Measurements from ENCODE around the gene WDR54.

WDR54 gene

DNA sequence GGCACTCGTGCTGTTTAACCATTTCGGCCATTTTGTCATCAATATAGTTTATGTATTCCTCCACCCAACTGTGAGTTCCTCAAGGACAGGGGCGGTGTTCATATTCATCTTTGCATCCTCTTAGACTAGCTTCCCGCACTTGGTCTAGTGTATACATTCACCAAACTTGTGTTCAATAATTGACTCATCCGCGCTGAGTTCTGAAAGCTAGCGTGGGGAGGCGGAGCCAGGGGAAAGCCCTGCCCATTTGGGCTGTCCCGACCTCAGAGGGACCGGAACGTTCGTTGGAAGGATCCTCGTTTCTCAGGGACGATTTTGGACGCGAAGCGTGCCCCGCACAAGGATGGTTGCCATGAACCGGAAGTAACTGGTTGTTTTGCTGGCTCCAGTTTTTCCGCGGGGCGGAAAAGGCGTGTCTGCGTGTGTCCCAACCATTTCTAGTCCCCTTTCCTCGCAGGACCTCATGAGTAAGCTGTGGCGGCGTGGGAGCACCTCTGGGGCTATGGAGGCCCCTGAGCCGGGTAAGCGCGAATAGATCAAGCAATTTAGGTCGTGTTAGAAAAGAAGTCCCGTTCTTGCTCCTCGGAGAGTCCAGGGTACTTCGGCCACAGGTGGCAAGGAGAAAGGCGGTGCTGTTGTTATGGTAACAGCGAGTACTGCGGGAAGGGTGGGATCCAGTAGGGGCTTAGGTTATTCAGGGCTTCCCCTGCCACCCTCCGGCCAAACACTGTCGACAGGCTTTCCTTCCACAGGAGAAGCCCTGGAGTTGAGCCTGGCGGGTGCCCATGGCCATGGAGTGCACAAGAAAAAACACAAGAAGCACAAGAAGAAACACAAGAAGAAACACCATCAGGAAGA, 33.4 kb downstream of the WDR54 start, which contains the start of gene INO80B (continued):
- TF ChIP-seq ZNF26 (tag by site-specific recombination; IDR thresholded peaks at IDR 0.05) (no peak), ZNF169 (tag by site-specific recombination; IDR thresholded peaks at IDR 0.05) (no peak), BCL11B (tag by site-specific recombination; IDR thresholded peaks at IDR 0.05; ENCODE audit: low read depth) (no peak), ZNF555 (tag by site-specific recombination; conservative IDR thresholded peaks at IDR 0.05) (no peak), ZNF521 (tag by site-specific recombination; IDR thresholded peaks at IDR 0.05) (no peak), KLF7 (tag by site-specific recombination; IDR thresholded peaks at IDR 0.05; ENCODE audit: borderline replicate concordance) (peak; percentile 91), PRDM1 (tag by site-specific recombination; IDR thresholded peaks at IDR 0.05) (no peak), ZNF174 (tag by site-specific recombination; IDR thresholded peaks at IDR 0.05) (no peak), YY2 (tag by site-specific recombination; IDR thresholded peaks at IDR 0.05) (peak; percentile 91), ZNF660 (tag by site-specific recombination; IDR thresholded peaks at IDR 0.05) (peak; percentile 97), HIC1 (tag by site-specific recombination; IDR thresholded peaks at IDR 0.05) (no peak), ZNF398 (tag by site-specific recombination; IDR thresholded peaks at IDR 0.05) (no peak), ZNF639 (tag by site-specific recombination; IDR thresholded peaks at IDR 0.05) (peak; percentile 98), ZNF391 (tag by site-specific recombination; IDR thresholded peaks at IDR 0.05; ENCODE audit: borderline replicate concordance, low read depth) (peak; percentile 85; the same call in 1 of the 2 replicates), ZNF354C (tag by site-specific recombination; IDR thresholded peaks at IDR 0.05; ENCODE audit: borderline replicate concordance, low read depth) (no peak), ZNF785 (tag by site-specific recombination; IDR thresholded peaks at IDR 0.05) (no peak), ZNF311 (tag by site-specific recombination; IDR thresholded peaks at IDR 0.05; ENCODE audit: borderline replicate concordance) (no peak), ZNF621 (tag by site-specific recombination; IDR thresholded peaks at IDR 0.05) (no peak), ZNF266 (tag by site-specific recombination; IDR thresholded peaks at IDR 0.05; ENCODE audit: low read depth) (no peak)
- TF ChIP-seq, protein P1, sequence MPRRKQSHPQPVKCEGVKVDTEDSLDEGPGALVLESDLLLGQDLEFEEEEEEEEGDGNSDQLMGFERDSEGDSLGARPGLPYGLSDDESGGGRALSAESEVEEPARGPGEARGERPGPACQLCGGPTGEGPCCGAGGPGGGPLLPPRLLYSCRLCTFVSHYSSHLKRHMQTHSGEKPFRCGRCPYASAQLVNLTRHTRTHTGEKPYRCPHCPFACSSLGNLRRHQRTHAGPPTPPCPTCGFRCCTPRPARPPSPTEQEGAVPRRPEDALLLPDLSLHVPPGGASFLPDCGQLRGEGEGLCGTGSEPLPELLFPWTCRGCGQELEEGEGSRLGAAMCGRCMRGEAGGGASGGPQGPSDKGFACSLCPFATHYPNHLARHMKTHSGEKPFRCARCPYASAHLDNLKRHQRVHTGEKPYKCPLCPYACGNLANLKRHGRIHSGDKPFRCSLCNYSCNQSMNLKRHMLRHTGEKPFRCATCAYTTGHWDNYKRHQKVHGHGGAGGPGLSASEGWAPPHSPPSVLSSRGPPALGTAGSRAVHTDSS (tag by site-specific recombination; IDR thresholded peaks at IDR 0.05), result no peak
- TF ChIP-seq, protein P2, sequence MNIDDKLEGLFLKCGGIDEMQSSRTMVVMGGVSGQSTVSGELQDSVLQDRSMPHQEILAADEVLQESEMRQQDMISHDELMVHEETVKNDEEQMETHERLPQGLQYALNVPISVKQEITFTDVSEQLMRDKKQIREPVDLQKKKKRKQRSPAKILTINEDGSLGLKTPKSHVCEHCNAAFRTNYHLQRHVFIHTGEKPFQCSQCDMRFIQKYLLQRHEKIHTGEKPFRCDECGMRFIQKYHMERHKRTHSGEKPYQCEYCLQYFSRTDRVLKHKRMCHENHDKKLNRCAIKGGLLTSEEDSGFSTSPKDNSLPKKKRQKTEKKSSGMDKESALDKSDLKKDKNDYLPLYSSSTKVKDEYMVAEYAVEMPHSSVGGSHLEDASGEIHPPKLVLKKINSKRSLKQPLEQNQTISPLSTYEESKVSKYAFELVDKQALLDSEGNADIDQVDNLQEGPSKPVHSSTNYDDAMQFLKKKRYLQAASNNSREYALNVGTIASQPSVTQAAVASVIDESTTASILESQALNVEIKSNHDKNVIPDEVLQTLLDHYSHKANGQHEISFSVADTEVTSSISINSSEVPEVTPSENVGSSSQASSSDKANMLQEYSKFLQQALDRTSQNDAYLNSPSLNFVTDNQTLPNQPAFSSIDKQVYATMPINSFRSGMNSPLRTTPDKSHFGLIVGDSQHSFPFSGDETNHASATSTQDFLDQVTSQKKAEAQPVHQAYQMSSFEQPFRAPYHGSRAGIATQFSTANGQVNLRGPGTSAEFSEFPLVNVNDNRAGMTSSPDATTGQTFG (tag by site-specific recombination; IDR thresholded peaks at IDR 0.05; ENCODE audit: borderline replicate concordance), result no peak
- TF ChIP-seq, protein P3, sequence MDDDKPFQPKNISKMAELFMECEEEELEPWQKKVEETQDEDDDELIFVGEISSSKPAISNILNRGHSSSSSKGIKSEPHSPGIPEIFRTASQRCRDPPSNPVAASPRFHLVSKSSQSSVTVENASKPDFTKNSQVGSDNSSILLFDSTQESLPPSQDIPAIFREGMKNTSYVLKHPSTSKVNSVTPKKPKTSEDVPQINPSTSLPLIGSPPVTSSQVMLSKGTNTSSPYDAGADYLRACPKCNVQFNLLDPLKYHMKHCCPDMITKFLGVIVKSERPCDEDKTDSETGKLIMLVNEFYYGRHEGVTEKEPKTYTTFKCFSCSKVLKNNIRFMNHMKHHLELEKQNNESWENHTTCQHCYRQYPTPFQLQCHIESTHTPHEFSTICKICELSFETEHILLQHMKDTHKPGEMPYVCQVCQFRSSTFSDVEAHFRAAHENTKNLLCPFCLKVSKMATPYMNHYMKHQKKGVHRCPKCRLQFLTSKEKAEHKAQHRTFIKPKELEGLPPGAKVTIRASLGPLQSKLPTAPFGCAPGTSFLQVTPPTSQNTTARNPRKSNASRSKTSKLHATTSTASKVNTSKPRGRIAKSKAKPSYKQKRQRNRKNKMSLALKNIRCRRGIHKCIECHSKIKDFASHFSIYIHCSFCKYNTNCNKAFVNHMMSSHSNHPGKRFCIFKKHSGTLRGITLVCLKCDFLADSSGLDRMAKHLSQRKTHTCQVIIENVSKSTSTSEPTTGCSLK (tag by site-specific recombination; IDR thresholded peaks at IDR 0.05), result no peak
